ENCODE results near the gene TM9SF1.
A peak's percentile ranks its signal among the peaks of the same experiment; 100 is the strongest.

TM9SF1 gene

GRCh38 chr14:24150567-24150966, 44.7 kb downstream of the TM9SF1 start:
- DNase-seq (ENCODE audit: low read depth in 2 of 2), result no peak

GRCh38 chr14:24150061-24150460, 45.2 kb downstream of the TM9SF1 start:
- DNase-seq (ENCODE audit: low read depth in 2 of 2), result no peak

GRCh38 chr14:24149302-24149969, 45.8 kb downstream of the TM9SF1 start:
- DNase-seq (ENCODE audit: low read depth in 2 of 2), result no peak

GRCh38 chr14:24147761-24148428, 47.3 kb downstream of the TM9SF1 start:
- DNase-seq (ENCODE audit: low read depth in 2 of 2), result no peak

- peak; percentile 95 for DNase-seq (ENCODE audit: low read depth in 2 of 2)
Measured at GRCh38 chr14:24146978-24147760, 48.1 kb downstream of the TM9SF1 start, which contains the start of gene RNF31. RNF31 (plus strand) TSS chr14:24147498; CDS start chr14:24147699, 201 bp downstream.

- peak; percentile 92 to 94 for DNase-seq (ENCODE audit: low read depth in 2 of 2)
Measured at GRCh38 chr14:24146453-24146977, 48.7 kb downstream of the TM9SF1 start, which contains the start of gene PSME2. PSME2 (minus strand) TSS chr14:24146610; CDS start chr14:24146581, 29 bp downstream.

GRCh38 chr14:24145690-24146452, 49.4 kb downstream of the TM9SF1 start:
- DNase-seq (ENCODE audit: low read depth in 2 of 2), result no peak

- no peak for DNase-seq (ENCODE audit: low read depth in 2 of 2)
Measured at GRCh38 chr14:24145219-24145618, 50.0 kb downstream of the TM9SF1 start.

GRCh38 chr14:24144451-24144850, 50.8 kb downstream of the TM9SF1 start:
- DNase-seq (ENCODE audit: low read depth in 2 of 2), result no peak

GRCh38 chr14:24143511-24143910, 51.7 kb downstream of the TM9SF1 start:
- no peak for DNase-seq (ENCODE audit: low read depth in 2 of 2)

- DNase-seq (ENCODE audit: low read depth in 2 of 2), result peak; percentile 99
Measured at GRCh38 chr14:24141097-24141880, 54.0 kb downstream of the TM9SF1 start, which contains the start of gene EMC9. EMC9 (minus strand) TSS chr14:24141591; CDS start chr14:24141304, 287 bp downstream.

- DNase-seq (ENCODE audit: low read depth in 2 of 2), result no peak
Measured at GRCh38 chr14:24139272-24139934, 55.8 kb downstream of the TM9SF1 start.

All from fibroblast of skin of left quadriceps (primary cell).